UCSD-AML1 (cell line): ENCODE measurements around the gene MUL1.

Experiments
- DNase-seq: peaks from one replicate; lab custom pipeline; 2025; ENCODE audit not compliant: unreplicated experiment; lab: John Stamatoyannopoulos, UW

Gene MUL1

DNA sequence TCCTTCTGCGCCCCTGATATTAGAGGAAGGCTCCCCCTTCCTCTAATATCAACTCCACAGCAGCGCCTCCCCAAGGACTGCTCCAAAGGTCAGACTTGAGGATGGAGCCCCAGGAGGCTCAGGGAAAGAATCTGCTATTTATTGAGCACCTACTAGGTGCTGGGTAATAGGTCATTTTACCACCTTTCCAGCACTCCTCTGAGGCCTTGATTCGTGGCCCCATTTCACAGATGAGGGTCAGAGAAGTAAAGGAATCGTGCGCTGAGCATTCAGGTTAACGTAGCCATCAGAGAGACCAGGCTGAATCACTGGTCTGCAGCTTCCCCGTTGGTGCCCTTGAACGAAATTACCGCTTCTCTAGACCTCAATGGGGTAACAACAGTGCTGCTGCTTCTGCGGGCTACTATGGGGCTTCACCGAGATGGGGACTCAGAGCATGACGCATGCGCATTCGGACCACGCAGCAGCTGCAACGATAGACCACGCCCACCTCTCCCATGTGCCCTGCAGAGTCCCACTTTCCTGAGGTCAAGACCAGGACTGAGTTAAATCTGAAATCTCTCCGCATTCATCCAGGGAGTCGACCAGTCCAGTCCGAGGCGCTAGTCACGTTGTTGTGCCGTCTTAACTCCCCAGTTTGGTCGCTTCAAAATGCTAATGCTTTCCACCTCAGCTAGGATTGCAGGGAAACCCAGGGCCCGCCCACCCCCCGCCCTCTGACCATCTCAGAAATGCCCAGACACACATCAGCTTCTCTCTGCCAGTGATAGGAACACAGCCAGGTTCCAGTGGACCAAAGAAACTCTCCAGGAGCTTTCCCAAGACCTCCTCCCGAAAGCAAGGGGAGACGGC lies 34.9 kb downstream of the MUL1 start:
- no peak for DNase-seq

DNA sequence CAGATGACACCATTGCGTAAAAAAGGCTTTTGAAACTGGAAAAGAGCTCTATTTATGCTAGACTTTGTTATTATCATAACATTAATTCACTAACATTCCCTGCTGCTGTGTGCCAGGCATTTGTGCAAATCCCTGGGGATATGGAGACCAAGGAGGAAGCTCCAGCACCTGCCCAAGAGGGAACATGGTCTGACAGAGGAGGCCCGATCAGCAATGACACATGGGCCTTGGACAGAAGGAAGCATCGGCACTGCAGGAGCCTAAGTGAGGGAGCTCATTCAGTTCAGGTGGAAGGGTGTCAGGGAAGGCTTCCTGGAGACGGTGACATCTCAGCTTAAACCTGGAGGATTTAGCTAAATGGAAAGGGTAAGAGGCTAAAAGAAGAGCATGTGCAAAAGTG lies 35.8 kb downstream of the MUL1 start:
- DNase-seq: no peak

DNA sequence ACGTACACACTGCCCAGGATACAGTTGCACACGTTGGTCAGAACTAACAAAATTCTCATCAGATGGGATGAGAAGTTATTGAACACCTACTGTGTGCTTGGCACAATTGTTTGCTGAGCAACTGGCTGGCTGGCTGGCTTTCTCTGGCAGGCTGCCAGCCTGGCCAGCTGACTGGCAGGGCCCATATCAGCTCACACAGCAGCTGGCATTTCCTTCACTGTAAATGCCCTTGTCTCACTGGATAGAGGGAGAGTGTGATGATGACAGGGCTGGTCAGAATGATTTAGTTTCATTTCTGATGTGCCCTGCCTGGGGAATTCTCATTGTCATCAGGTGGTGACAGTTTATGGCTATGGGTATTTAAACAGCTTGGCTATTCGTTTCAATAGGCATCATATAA lies 37.8 kb downstream of the MUL1 start:
- DNase-seq: no peak

DNA sequence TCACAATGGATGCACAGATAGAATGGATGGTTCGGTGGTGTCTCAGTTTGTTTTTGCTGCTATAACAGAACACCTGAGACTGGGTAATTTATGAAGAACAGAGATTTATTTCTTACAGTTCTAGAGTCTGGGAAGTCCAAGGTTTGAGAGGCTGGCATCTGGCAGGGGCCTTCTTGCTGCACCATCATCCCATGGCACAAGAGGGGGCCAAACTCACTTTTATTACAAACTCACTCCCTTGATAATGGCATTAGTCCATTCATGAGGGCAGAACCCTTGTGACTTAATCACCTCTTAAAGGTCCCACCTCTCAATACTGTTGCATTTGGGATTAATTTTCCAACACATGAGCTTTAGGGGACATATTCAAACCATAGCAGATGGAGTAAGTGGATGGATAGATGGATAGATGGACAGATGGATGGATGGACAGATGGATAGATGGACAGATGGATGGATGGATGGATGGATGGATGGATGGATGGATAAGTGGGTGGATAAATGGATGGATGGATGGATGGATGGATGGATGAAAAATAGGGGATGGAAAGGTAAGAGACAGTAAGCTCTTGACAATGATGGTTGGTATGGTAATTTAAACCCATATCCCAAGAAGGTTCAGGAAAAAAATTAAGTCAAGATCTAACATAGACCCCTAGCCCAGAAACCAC lies 38.4 kb downstream of the MUL1 start:
- DNase-seq: no peak

DNA sequence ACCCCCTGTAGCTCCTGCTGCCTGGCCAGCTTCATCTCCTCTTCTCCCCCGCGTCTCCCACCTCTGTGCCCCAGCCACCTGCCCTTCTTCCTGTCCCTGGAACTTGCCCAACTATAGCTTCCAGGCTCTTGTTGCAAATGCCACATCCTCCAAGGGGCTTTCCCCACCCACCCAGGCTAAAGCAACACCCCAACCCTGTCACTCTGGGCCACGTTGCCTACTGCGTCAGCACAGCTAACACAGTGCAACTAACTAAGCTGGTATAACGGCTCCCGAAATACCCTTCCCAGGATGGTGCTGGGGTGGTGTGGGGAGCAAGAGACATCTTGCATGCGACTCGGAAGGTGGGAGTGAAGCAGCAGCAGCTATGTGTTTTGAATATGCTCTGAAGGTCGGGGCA lies 41.7 kb downstream of the MUL1 start:
- no peak for DNase-seq

DNA sequence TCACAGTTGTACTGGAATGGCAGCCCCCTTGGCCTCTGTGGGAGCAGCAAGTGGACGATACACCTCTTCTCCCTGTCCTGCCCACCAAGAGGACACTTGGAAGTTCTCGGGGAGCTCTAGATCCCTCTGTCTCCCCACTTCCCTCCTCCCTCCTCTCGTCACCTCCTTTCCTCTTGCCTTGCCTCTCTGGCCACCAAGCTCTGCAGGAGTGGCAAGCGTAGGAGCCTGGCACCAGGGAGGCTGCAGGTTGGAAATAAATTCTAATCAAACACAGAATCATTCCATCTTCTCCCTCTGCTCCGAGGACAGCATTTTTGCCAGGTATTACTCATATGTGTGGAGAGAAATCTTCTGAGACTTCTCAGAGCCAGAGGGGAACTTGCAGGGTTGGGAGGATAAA lies 42.8 kb downstream of the MUL1 start:
- DNase-seq: no peak

DNA sequence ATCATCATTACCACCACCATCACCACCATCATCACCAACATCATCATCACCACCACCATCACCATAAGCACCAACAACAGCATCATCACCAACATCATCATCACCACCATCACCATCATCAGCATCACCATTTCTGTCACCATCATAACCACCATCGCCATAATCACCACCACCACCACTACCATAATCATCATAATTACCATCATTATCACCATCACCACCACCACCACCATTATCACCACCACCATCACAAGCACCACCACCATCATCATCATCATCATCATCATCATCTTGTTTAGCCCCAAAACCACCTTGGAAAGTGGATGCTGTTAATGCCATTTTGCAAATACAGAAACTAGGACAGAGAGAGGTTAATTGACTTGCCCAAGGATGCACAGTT lies 44.4 kb downstream of the MUL1 start:
- DNase-seq: no peak

DNA sequence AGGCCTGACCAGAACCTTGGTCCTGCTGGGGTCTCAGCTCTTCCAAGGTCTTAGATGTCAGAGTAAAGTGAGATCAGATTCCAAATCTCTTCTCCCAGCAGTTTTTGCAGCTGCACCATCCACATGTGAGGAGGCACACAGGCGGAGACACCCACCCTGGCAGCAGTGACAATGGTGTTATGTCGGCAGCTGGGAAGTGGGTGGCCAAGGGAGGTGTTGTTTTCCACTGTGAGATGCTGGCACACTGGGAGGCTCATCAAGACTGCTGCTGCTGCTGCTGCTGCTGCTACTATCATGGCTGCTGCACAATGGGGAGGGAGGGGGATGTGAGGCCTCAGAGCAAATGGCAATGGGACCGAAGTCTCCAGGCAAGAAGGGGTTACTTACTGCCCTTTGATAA lies 45.6 kb downstream of the MUL1 start:
- DNase-seq: no peak

DNA sequence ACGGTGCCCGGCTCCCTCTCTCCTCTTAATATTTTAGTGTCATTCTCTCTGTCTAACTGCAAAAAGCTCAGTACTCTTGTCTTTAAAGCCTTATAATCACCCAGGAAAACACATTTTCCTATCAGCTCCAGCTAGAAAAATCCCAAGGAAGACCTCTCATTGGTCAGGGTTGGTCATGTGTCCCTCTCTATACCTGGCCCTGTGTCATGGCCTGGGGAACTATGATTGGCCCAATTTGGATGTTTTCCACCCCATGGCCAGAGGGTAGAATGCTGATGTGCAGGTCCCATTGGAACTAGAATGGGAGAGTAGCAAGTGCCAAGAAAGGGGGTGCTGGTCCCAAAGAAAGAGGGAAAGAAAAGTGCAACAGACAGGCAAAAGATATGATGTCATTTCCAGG lies 49.2 kb downstream of the MUL1 start:
- DNase-seq: no peak

DNA sequence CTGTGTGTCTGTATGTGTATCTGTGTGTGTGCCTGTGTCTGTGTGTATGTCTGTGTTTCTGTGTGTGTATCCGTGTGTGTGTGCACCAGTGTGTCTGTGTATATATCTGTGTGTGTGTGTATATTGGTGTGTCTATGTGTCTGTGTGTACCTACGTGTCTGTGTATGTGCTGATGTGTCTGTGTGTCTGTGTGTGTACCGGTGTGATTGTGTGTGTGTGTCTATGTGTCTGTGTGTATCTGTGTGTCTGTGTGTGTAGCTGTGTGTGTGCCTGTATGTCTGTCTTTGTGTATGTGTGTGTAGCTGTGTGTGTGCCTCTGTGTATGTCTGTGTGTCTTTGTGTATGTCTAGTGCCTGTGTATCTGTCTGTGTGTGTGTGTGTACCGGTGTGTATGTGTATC lies 53.9 kb downstream of the MUL1 start:
- DNase-seq: no peak

DNA sequence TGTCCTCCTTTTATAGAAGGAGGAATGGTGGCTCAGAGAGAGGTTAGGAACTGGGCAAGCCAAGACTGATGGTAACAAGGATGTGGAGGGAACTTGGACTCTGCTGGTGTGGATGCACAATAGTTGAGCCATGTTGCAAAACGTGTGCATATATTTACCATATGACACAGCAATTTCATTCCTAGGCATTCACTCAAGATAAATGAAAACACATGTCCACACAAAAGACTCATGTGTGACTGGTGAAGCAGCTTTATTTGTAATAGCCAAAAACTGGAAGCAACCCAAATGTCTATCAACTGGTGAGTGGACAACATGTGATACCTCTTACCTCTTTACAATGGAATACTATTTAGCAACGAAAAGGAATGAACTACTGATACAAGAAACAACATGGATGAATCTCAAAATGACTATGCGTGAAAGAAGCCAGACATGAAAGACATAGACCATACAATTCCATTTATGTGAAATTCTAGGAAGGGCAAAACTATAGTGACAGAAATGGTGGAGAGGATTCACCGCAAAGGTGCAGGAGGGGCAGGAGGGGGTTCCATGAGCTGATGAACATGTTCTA lies 58.1 kb downstream of the MUL1 start:
- DNase-seq: no peak
